Heart left ventricle (tissue), 13 donors: ENCODE data around the gene DCDC2B.

ENCODE experiments used
- CTCF ChIP-seq, 12 donors: fragments of 200-600 bp; sonication (generic) in 4 of 12; IDR thresholded peaks; one replicate each; pipeline versions ENCODE4 v1.5.0 to v1.8.0; 2018 to 2022; ENCODE audit warnings: antibody characterized with exemption in 12 of 12, mild to moderate bottlenecking in 5 of 12
- POLR2A ChIP-seq, 2 donors: fragments of 450-650 bp; IDR thresholded peaks; one replicate each; pipeline ENCODE4 v1.6.1; 2017; ENCODE audit warnings: antibody characterized with exemption in 2 of 2, mild to moderate bottlenecking in 2 of 2, moderate library complexity in 2 of 2
- donor health status: ischemic (EF 13 %, LVEDD 7.1; RV severe dilation, severe dysfunction).
- donor health status: DM: no; HTN: yes; CAD: no.
- donor health status: DM: no; HTN: no; CAD: no.
- donor health status: ischemic (EF 25% LVEDD 6.9; RV normal size, moderate dysfunction).
- donor health status: ischemic (EF 25% LVEDD 5.7; RV mildly dilated, moderate dysfunction).
- donor health status: ischemic (EF 35%, LVEDD 5.7; RV mildly dilated, moderate dysfunction).
- donor health status: nonischemic (EF 11% LVEDD 7.7; RV severe dilation, severe dysfunction).
- donor health status: DM: yes; HTN: yes; CAD: no.
- donor health status: PGD.
- donor health status: ischemic (EF 29% LVEDD 5.4; RV normal size, mild dysfunction).
- donor health status: nonischemic (EF 23%, LVEDD 6.1; RV moderate dilation, normal function).

GRCh38 chr1:32180186-32181060 lies 28.5 kb upstream of the DCDC2B start:
- no peak for TF ChIP-seq CTCF (IDR thresholded peaks at IDR 0.05)
- TF ChIP-seq POLR2A (IDR thresholded peaks at IDR 0.05): no peak
